GM21381 (cell line): ENCODE data around the gene OTOGL.
"Not testable (repeated sequence)": the region's sequence is repeated elsewhere in the genome, so short reads cannot be mapped to it uniquely, and the experiment has no call there.

Source experiments
- ATAC-seq: cut with Tn5 transposase; IDR thresholded peaks from one replicate; pipeline ENCODE4 v1.9.1; 2021; ENCODE audit warnings: mild to moderate bottlenecking, moderate library complexity; ENCODE audit not compliant: unreplicated experiment

Gene OTOGL

DNA sequence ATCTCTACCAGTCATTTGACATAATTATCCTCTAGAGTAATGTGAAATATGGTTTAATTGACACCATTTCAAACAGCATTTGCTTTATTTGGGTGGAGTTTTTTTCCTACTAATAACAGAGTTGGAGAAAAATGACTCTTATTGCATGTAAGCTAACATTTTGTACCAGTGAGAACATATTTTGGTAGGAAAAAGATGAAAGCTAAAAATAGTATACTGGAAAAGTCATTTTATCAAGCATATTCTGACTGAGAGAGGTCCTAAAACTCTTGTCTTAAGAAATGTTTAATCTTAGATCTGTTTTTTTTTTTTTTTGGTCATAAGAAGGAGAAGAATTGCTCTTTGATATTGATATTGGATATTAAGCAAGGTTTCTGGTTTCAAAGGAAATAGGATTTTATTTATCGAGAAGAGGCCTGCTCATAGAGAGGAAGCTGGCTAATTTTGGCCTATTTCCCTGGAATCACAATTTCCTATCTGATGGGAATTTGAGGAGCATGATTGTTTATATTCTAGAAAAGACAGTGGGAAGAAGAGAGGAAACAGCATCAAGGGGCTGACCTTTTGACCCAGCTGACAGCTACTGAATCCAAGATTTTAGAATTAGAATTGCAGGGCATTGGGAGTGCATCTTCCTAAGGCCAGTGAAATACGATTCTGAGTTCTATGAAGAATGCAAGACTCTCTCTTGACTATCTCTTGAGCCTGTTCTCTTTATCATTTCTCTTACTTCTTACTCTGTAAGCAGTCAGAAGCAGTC, 19.4 kb downstream of the OTOGL start:
- ATAC-seq, result no peak

DNA sequence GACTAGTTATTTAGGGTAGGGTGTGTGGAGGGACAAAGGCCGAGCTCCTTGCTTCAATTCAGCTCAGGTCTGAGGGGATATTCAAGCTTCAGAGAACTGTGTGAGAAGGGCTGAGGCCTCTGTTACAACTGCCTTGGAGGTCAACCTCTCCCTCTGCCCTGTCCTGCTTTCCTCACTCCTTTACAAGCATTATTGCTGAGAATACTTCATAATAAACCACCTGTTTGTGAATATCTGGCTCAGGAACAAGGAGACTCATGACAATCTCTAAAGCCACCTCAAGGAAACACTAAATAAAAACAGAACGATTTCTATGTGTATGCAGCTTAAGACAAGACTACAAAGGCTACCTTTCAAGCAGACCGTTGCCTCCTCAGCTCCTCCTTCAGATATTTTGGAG, 21.7 kb downstream of the OTOGL start:
- ATAC-seq, result no peak

DNA sequence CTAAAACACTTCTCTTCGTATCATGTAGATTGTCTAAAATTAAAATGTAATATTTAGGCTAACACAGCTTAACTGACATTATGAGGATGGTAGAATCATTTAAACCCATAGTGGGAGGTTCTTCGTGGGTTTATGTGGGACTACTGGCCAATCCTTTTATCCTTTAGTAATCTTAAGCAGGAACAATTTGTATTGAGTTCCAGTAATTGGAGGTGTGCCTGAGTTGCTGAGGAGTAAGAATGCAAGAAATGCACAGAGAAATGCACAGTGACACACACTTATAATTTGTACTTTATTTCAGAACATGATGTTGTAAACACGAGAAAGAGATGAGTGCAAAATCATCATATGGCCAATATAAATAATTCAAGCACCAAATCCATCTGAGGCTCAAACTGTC, 22.3 kb downstream of the OTOGL start:
- no peak for ATAC-seq

DNA sequence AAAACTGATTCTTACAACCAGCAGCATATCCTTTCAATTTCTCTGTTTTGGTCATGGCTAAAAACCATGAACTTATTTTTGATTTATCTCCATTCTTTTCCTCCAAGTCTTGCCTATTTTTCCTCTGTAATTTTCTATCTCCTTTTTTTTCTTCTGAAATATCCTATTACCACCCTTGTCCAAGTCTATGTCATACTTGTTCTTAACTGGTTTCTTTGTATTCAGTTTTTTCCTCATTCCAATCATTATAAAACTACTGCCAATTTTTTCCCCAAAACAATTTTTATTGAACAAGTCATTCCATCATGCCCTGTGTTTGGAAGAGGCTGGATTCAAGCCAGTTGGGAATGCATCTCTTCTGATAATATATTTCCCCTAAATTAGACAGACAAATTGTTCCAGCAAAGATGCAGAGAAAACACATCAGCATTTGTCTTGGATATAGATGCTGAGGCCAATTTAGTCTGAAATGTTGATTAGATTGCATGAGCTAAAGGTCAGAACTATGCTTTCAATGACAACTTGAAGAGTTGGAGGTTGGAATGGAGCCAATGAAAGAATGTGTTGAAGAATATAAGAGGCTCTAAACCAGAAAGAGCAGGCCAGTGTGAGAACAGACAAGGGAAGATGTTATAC, 30.7 kb downstream of the OTOGL start:
- ATAC-seq, result no peak

DNA sequence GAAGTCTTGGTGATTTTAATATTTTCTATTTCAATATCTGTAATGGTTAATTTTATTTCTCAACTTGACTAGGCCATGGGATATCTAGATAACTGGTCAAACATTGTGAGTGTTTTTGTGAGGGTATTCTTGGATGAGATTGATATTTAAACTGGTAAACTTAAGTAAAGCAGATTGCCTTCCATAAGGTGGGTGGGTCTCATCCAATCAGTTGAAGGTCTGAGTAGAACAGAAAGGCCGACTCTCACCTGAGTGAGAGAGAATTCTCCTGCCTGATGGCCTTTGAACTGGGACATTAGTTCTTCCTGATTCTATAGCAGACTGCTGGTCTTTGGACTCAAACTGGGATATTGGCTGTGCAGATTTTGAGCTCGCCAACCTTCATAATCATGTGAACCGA, 36.3 kb downstream of the OTOGL start:
- no peak for ATAC-seq

DNA sequence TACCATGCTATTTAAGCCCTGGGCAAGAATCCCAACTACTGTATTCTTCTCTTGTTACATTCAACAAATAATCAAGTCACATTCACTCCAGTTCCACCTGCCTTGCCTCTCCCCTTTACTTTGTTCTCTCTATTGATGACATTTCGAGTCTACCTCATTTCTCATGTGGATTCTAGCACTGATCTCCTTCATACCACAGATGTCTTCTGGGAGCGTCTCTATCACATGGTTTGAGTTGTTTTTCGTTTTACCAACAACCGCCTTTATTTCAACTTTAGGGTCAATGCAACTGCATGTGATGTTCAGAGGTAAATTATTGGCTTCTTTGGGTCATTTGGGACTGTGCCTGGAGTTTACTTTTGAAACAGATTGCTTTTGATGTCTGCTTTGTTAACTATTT, 40.7 kb downstream of the OTOGL start:
- ATAC-seq, result no peak

DNA sequence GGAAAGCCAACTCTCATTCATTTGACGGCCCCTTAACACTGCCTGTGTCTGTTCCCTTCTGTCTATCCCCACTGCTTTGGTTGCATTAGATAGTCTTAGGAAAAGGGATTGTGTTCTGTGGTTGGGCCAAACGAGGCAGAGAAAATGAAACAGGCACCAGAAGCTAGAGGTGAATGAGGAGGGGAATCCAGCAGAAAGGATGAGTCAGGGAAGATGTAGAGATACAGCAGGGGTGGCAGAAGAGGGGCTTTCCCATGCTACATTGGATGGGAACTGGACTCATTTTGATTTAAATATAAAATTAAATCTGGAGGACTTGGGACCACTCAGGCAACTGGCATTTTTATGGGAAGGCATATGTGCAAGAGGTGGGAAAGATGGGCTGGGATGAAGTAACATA, 43.3 kb downstream of the OTOGL start:
- ATAC-seq, result no peak

DNA sequence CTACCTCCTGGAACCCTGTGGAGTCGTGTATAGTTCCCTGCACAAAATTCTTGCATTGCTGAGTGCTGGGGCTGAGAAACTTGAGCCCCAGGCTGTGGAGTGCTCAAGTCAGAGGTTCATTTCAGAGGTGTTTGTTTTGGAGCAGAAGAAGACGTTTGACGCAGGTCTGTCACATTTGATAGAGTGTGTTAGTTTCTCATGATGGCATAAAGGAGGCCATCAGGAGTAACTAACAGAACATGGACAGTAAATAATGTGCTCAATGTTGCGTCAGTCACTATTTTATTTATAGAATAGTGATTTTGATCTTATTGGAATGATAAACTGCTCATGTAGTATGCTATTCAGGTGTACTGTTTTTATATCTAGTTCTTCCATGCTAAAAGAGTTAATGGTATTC, 44.2 kb downstream of the OTOGL start:
- no peak for ATAC-seq

DNA sequence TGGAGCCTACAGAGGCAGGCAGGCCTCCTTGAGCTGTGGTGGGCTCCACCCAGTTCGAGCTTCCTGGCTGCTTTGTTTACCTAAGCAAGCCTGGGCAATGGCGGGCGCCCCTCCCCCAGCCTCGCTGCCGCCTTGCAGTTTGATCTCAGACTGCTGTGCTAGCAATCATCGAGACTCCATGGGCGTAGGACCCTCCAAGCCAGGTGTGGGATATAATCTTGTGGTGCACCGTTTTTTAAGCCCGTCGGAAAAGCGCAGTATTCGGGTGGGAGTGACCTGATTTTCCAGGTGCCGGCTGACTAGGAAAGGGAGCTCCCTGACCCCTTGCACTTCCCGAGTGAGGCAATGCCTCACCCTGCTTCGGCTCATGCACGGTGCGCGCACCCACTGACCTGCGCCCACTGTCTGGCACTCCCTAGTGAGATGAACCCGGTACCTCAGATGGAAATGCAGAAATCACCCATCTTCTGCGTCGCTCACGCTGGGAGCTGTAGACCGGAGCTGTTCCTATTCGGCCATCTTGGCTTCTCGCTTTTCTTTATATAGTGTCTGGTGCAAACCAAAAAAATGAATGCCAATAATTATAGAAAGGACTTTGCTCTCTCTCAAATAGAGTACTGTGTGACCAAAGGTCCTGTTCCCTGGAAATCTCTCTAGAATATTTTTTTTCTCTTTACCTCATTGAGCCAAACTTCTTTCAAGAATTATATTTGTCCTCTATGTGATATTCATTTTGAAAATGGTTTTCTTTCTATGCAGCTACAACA, 50.4 kb downstream of the OTOGL start:
- ATAC-seq, result not testable (repeated sequence)

DNA sequence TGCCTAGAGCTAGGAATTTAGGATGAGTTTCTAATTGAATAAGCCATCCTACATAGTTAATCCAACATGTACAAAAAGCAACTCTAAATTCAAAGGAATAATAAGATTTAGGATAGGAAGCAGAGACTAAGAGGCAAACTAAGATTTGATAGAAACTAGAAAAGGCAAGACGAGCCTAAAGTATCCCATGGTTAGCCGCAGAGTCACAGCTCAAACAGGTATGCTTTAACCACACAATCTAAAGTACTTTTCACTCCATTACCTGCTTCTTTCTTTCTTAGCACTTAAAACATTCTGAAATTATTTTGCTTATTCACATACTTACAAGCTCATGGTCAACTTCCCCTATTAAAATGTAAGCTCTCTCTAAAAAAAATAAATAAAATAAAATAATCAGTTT, 51.8 kb downstream of the OTOGL start:
- ATAC-seq, result no peak

DNA sequence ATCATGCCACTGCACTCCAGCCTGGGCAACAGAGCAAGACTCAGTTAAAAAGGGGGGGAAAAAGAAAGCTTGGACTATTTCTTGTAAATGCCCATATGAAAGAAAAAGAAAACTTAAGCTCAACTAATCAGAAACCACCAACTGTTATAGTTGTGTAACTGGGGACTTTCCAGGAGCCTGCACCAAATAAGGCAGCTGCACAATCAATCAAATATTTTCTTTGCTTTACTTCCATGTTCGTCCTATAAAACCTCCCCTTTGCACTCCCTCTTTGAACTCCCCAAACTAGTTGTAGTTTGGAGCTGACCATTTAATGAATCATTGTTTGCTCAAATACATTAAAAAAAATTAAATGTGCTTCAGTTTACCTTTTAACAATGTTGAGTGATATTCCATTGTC, 54.9 kb downstream of the OTOGL start:
- no peak for ATAC-seq

DNA sequence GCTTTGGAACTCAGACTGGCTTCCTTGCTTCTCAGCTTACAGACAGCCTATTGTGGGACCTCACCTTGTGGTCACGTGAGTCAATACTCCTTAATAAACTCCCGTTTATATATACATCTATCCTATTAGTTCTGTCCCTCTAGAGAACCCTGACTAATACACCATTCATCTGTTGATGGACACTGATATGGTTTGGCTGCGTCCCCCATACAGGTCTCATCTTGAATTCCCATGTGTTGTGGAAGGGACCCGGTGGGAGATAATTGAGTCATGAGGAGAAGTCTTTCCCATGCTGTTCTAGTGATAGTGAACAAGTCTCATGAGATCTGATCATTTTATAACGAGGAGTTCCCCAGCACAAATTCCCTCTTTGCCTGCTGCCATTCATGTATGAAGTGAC, 57.0 kb downstream of the OTOGL start:
- no peak for ATAC-seq

DNA sequence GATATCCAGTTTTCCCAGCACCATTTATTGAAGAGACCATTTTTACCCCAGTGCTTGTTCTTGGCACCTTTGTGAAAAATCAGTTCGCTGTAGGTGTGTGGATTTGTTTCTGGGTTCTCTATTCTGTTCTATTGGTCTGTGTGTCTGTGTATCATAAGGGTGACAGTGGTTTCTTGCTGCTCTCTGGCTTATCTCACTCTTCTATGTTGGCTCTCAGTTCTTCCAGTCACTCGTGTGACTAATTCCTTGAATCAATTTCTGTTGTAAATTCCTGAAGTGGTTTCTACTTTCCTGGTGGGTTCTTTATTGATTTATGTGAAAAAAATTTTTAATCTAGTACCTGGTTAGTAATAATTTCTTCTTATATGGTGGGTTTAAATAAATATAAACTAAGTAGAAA, 58.3 kb downstream of the OTOGL start:
- ATAC-seq, result no peak

DNA sequence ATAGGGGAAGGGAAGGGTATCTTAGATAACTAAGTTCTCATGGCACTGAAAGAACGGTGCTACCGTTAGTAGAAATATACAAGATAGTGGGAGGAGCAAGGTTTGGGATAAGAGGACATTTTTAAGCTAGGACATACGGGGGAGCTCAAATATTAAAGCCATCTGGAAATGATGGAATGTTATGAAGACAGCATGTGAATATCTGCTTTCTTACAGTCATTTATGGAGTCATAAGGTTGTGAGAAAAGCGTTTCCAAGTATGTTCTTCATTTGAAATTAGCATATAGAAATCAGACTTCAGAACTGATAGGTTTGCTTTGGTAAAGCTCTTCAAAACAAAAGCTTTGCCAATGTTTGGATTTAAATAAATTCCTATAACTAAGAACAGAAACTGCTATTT, 62.3 kb downstream of the OTOGL start:
- no peak for ATAC-seq

DNA sequence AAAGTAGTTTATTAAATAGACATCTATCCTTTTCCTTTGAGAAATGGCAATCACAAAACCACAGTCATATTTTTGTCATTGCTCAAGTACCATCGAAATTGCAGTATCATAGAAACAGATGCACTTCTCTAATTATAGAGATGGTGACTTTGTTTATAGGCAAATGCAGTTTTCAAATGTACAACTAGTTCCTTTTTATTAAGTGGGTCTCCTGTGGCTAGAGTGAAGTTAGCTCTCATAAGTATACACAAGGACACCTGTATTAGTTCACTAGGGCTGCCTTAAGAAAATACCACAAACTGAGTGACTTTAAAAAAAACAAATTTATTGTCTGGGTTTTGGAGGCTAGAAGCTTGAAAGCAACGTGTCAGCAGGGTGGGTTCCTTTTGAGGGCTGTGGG, 62.8 kb downstream of the OTOGL start:
- ATAC-seq, result peak; percentile 49

DNA sequence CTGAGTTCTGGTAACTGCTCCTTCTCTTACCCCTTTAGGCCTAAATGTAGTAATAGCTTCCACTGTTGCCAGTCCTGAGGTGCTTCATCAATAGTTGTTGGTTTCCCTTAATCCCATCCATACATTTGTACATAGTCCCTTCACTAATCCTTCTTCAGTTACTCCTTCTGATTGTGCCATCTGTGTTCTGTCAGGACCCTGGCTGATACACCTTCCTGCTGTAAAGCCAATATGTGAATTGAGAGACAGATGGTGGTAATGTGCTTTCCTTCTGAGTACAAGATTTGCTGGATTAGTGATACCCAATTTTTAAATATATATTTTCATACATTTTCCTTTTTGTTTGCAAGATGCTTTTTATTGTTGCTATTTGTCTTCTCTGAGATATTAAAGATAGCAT, 66.4 kb downstream of the OTOGL start:
- no peak for ATAC-seq

DNA sequence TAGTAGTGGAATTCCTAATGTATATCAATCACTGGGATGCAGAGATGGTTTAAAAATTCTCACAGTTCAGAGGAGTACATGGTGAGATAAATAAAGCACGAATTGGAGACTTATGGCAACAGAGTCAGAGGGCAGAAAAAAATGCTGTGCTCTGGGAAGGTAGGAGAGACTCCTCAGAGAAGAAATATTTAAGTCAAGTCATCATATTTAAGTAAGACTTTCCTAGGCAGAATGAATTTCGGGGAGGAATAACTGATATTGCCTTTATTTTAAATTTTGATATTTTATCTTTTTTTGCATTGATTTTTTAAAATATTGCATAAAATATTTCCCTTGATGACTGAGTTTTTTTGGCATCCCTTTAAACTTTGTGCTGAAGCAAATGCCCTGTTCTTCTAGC, 67.4 kb downstream of the OTOGL start:
- ATAC-seq, result no peak

DNA sequence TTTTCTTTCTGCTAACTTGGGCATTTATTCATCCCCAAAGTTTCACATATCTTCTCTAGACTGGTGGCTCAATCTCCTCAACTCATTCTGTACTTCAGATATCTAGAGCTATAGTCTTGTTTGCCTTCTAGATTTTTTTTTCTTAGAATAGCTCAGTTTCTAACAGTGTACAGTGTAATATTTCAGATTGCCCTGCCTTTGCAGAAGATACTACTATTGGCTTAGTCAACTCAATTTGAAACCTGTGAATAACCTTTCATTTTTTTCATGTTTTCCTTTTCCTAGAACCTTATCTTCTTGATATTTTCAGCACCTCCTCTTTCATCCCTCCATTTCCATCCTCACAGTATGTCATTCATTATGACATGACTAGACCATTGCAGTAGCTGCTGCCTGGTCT, 69.6 kb downstream of the OTOGL start:
- ATAC-seq, result no peak

DNA sequence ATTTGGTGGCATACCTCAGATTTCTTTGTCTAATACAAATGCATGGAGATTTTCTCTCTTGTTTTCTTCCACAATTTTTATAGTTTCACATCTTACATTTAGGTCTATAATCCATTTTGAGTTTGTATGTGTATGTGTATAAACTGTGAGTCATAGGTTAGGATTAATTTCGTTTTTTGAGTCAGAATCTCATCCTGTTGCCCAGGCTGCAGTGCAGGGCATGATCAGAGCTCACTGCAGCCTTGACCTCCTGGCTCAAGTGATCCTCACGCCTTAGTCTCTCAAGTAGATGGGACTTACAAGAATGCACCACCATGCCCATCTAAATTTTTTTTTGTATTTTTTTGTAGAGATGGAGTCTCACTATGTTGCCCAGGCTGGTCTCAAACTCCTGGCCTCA, 71.6 kb downstream of the OTOGL start:
- no peak for ATAC-seq

DNA sequence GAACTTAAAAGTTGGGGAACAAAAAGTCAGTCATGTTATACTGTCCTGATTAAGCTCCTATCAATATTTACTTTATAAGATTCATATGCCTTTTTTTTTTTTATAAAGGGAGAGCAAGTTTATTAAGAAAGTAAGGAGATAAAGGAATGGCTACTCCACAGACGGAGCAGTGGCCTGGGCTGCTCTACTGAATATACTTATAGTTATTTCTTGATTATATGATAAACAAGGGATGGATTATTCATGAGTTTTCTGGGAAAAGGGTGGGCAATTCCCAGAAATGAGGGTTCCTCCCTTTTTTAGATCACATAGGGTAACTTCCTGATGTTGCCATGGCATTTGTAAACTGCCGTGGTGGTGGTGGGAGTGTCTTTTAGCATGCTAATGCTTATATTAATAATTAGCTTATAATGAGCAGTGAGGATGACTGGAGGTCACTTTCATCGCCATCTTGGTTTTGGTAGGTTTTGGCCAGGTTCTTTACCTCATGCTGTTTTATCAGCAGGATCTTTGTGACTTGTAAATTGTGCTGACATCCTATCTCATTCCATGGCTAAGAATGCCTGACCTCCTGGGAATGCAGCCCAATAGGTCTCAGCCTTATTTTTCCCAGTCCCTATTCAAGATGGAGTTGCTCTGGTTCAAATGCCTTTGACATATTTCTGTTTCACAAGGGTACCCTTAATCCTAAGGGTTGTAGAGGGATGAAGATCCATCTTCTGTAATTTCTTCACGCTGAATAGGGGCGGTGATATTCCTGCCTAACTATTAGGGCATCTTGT, 73.9 kb downstream of the OTOGL start:
- no peak for ATAC-seq

DNA sequence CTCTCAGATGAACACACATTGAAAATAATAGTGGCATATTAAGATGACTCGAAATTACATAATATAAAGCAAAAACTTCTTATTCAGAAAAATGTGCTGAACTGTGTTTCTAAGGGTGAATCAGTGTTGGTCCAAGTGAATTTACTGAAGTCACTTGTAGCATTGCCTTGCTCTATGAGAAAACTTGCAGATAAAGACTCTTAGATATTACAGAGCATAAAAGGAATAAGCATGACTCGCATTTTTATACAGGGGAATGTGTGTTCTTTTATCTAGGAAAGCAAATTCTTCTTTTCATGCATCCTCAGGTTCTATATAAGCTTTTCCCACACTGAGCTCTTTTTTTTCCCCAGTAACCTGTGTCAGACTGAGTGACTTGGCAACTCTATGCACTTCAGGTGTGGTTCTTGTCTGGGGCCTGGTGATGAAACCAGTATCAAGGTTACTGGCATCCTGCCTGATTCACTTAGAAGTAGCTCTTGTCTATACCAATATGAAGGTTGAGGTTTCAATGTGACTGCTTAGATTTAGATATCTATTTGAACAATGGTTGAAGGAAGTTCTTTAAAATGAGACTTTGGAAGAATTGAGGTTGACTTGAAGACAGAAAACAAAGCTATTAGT, 76.1 kb downstream of the OTOGL start:
- no peak for ATAC-seq
